ENCODE data around the gene OTOF. TPM values are rescaled to one million over a fixed set of nuclear protein-coding genes. Genes with fewer than 3 reads are reported as not detected.

The OTOF gene
- total and polyA plus RNA-seq, 10 donors = 0.06 to 1.6 (median 0.25) TPM

DNA sequence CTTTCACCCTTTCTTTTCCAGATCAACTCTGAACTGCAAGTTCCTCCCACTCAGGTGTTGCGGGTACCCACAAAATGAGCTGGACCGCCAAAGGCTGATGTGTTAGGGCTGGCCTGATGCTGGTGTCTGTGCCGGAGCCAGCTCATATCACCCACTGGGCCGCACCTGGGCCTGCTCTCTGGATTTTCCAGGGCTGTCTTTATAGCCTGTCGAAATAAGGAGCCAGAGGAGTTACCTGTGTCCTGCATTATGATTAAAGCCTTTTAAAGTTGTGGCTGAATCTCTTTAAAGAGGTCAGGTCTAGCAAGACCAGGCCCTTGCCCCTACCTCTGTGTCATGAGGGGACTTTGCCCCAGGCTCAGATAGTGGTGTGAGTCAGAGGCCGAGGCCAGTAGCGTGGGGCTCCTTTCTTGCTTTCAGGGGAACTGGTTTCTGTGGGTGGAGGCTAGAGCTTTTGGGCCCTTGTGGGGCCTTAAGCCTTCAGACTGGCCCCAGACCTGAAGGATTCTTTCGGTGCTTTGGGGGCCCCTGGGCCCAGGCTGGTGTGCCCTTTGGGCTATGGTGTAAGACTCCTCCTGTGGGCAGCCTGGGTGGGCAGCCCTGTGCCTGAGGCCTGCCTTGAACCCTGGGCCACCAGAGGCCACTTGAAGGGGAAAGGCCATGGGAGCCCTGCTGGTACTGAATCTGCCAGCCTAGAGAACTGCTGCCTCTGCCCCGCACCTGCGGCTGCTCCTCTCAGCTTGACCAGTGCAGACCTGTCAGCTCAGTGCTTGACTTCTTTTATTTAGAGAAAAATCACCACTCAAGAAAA, 21.3 kb downstream of the OTOF start:
- peaks cover 0 to 63% (median 24%) of the 10 kb centered on the region in 6 donors for H3K4me1 ChIP-seq
- DNase-seq = peak; percentile 63

DNA sequence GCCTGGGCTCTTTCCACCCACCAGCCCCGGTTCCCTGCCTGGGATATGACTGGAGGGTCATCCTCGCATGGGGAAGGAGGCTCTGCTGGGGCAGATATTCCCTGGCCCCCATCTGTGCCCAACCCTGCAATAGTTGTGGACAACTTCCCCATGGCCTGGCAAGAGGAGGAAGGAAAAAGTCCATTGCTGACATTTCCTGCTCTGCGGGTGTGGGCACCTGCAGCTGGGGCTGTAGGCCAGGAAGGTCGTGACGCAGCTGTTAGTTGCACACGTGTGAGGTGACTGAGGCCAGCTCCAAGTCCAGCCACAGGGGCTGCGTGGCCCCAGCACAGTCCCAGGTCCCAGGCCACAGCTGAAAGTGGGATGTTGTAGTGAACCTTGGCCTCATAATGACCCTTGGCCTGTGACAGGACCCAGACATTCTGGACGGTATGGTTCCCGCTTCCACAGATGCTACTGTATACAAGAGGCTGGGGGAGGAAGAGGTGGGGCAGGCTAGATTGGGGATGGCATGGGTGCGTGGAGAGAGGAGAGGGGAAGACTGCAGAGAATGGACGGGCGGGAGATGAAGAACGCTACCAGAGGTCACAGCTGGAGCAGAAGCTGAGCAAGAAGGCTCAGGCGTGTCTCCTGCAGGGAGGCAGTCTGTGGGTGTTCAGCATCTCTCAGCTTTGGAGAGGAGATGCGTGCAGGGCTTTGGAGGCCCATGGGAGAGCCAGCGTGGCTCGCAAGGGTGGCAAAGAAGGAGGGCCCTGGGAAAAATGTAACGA, 22.1 kb downstream of the OTOF start:
- Histone ChIP-seq H3K27ac (peak overlapping the region in 7 of 8 donors; percentile 39 to 82 (median 61)), H3K4me3 (peak overlapping the region in 1 of 8 donors; percentile 38), H3K4me1 (peaks cover 0 to 63% (median 24%) of the 10 kb centered on the region in 6 donors), H3K36me3 (no peaks in the 10 kb centered on the region), H3K9me3 (no peaks in the 10 kb centered on the region), H3K27me3 (replicated peaks in 1 of 7) (no peaks in the 10 kb centered on the region)
- WGBS, 5 donors = 41 to 63% (median 53%) methylated on average over 15 to 18 of the region's 18 CpGs
- intact Hi-C loops (cut with DNase I; ENCODE audit: low total_unique reads) = no loop called here
- no peak for TF ChIP-seq POLR2A (IDR thresholded peaks at IDR 0.05)
- peak; percentile 78 to 85 (median 81) for TF ChIP-seq POLR2AphosphoS5 (IDR thresholded peaks at IDR 0.05)
- TF ChIP-seq, protein P1, sequence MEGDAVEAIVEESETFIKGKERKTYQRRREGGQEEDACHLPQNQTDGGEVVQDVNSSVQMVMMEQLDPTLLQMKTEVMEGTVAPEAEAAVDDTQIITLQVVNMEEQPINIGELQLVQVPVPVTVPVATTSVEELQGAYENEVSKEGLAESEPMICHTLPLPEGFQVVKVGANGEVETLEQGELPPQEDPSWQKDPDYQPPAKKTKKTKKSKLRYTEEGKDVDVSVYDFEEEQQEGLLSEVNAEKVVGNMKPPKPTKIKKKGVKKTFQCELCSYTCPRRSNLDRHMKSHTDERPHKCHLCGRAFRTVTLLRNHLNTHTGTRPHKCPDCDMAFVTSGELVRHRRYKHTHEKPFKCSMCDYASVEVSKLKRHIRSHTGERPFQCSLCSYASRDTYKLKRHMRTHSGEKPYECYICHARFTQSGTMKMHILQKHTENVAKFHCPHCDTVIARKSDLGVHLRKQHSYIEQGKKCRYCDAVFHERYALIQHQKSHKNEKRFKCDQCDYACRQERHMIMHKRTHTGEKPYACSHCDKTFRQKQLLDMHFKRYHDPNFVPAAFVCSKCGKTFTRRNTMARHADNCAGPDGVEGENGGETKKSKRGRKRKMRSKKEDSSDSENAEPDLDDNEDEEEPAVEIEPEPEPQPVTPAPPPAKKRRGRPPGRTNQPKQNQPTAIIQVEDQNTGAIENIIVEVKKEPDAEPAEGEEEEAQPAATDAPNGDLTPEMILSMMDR (IDR thresholded peaks at IDR 0.05 in 8 of 11, conservative IDR thresholded peaks at IDR 0.05 in 3 of 11) = no peak
- peak; percentile 80 for DNase-seq

More for the DNA sequence above, 21.3 kb downstream of the OTOF start:
- H3K9me3 ChIP-seq = no peaks in the 10 kb centered on the region
- TF ChIP-seq POLR2AphosphoS5 (IDR thresholded peaks at IDR 0.05) = no peak
- TF ChIP-seq, protein P1 (IDR thresholded peaks at IDR 0.05 in 8 of 11, conservative IDR thresholded peaks at IDR 0.05 in 3 of 11) = no peak
- no peak for TF ChIP-seq POLR2A (IDR thresholded peaks at IDR 0.05)
- intact Hi-C loops (cut with DNase I; ENCODE audit: low total_unique reads) = no loop called here
- H3K36me3 ChIP-seq = no peaks in the 10 kb centered on the region
- 83 to 94% (median 90%) methylated on average over 9 to 10 of the region's 10 CpGs for WGBS, 5 donors
- peak overlapping the region in 1 of 8 donors; percentile 38 for H3K4me3 ChIP-seq
- no peaks in the 10 kb centered on the region for H3K27me3 ChIP-seq (replicated peaks in 1 of 7)
- H3K27ac ChIP-seq = peak overlapping the region in 6 of 8 donors; percentile 18 to 82 (median 64)

DNA sequence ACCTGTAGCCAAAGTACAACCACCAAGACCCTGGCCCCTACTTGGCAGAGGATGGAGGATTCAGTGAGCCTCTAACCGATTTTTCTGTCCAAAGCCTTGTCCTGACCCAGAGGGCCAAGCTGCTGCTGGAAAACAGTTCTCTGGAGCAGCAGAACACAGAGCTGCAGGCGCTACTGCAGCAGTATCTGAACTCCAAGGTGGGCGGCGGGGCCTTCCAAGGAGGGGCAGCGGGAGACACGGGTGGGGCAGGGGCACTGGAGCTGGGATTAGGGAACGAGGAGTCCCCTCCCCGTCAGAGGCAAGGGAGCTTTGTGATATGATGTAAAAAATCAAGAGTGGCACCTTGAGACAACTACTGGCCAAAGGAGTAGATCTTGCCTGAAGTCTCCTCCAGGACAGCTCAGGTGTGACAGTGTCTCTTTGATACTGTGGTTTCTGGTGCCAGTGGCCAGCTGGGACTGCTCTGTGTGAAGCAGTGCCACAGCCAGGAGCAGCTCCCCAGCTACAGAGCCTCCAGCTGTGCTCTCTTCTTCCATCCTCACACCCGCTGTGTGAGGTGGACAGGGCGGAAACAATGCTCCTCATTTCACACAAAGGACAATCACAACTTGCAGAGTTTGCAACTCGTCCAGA, 22.8 kb downstream of the OTOF start:
- TF ChIP-seq, protein P1 (IDR thresholded peaks at IDR 0.05 in 8 of 11, conservative IDR thresholded peaks at IDR 0.05 in 3 of 11) = no peak
- TF ChIP-seq POLR2AphosphoS5 (IDR thresholded peaks at IDR 0.05) (no peak), POLR2A (IDR thresholded peaks at IDR 0.05) (no peak)
- Histone ChIP-seq H3K9me3 (no peaks in the 10 kb centered on the region), H3K27ac (peak overlapping the region in 7 of 8 donors; percentile 39 to 82 (median 61)), H3K4me3 (peak overlapping the region in 1 of 8 donors; percentile 38), H3K4me1 (peaks cover 0 to 63% (median 24%) of the 10 kb centered on the region in 6 donors), H3K27me3 (replicated peaks in 1 of 7) (no peaks in the 10 kb centered on the region), H3K36me3 (no peaks in the 10 kb centered on the region)
- intact Hi-C loops (cut with DNase I; ENCODE audit: low total_unique reads) = no loop called here
- 69 to 85% (median 71%) methylated on average over 11 of the region's 11 CpGs for WGBS, 5 donors
- peak; percentile 78 for DNase-seq

All from spleen (tissue), 11 donors.